NCI-H2029 treated with DMSO at 0.1 percent for 48 hours (cell line): ENCODE measurements around the gene TSC22D1.
"Not testable (repeated sequence)": the region's sequence is repeated elsewhere in the genome, so short reads cannot be mapped to it uniquely, and the experiment has no call there.

ENCODE experiments used
- DNase-seq: peaks from one replicate; lab custom pipeline; 2025; lab: John Stamatoyannopoulos, UW

The TSC22D1 gene

GRCh38 chr13:44575741-44576350, at the start of gene TSC22D1:
Gene TSC22D1 (minus strand): TSS chr13:44576330. CDS start chr13:44576074, 256 bp downstream.
- DNase-seq = no peak

DNA sequence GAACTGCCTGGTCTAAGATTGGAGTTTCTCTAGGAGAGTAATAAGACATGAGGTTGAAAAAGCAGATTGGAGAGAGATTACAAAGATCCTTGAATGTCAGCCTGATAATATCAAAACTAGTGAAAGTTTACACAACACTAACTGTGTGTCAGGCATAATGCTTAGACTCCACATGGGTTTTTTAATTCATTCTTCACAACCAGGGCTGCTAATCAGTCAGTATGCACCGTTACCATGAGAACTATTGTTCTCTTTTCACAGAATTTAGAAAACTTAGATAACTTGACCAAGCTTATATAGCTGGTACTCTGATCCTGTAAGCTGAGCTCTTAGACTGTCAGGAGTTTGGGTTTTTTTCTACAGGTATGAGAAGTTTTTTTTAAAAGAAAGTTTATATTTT, 46.6 kb upstream of the TSC22D1 start:
- no peak for DNase-seq

DNA sequence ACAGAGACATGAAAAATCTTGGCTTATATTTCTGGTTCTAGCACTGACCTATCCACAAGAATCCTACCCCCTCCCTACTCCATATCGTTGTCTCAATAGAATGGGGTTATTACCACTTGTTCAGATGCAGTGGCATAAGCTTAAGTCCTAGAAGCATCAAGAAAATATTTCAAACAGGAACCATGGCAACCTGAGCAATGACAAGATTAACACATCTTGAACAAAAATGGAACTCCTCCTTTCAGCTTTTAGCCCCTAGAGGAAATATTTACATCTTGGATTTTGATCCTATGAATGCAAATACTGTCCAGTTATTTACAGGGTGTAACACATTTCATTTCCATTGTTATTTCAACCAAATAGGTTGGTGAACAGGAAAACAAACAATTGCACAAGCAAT, 46.1 kb upstream of the TSC22D1 start:
- DNase-seq = no peak

- DNase-seq = no peak
These were observed 43.9 kb upstream of the TSC22D1 start for GRCh38 chr13:44620057-44620456.

- DNase-seq = no peak
These were observed 43.5 kb upstream of the TSC22D1 start for GRCh38 chr13:44619651-44620050.

DNA sequence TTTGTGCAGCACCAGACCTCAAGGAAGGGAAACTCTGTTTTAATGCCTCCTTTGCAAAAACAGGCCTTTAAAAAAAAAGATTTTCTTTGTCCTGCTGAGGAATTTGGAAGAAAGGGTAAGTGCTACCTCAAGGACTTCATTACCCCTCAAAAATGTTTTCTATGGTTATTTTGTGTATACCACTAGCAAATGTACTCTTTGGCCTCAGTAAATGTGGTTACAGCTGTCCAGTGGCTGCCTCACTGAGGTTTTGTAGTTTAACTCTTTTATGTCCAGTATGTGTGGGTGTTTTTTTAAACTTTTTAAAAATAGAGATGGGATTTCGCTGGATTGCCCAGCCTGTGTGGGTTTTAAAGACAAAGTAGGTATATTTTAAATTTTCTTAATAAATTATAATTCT, 42.2 kb upstream of the TSC22D1 start:
- DNase-seq = no peak

GRCh38 chr13:44617648-44618047, 41.5 kb upstream of the TSC22D1 start:
- DNase-seq = no peak

- DNase-seq = no peak
These were observed 33.0 kb upstream of the TSC22D1 start for GRCh38 chr13:44609137-44609536.

- no peak for DNase-seq
These were observed 29.6 kb upstream of the TSC22D1 start for GRCh38 chr13:44605721-44606120.

- no peak for DNase-seq
These were observed 29.1 kb upstream of the TSC22D1 start for GRCh38 chr13:44605275-44605674.

DNA sequence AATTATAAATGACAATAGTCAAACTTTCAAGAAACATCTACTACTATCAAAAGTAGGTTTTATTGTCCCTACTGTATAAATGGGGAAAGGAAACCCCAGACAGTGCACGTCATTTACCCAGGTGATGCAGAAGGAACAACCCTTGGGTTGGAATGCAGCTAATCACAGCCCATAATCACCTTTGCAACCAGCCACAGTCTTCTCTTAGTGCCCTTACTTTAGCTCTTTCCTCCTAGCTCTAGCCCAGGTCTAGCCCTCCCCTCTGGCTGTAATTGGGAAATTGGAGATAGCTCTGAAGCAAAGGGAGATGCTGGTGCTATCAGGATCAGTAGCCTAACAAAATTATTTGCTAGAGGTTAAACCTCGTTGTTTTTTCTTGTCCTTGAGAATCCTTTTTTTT, 25.5 kb upstream of the TSC22D1 start:
- no peak for DNase-seq

DNA sequence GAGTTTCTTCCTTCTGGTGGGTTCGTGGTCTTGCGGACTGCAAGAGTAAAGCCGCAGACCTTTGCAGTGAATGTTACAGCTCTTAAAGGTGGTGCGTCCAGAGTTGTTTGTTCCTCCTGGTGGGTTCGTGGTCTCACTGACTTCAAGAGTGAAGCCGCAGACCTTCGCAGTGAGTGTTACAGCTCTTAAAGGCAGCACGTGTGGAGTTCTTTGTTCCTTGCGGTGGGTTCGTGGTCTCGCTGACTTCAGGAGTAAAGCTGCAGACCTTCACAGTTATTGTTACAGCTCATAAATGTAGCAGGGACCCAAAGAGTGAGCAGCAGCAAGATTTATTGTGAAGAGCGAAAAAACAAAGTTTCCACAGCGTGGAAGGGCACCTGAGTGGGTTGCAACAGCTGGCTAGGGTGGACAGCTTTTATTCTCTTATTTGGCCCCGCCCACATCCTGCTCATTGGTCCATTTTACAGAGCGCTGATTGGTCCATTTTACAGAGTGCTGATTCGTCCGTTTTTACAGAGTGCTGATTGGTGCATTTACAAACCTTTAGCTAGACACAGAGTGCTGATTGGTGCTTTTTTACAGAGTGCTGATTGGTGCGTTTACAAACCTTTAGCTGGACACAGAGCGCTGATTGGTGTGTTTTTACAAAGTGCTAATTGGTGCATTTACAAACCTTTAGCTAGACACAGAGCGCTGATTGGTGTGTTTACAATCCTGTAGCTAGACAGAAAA, 17.9 kb upstream of the TSC22D1 start:
- not testable (repeated sequence) for DNase-seq

- DNase-seq = no peak
These were observed 16.2 kb upstream of the TSC22D1 start for GRCh38 chr13:44592216-44592847.

GRCh38 chr13:44591316-44591715, 15.2 kb upstream of the TSC22D1 start:
- DNase-seq = no peak

- no peak for DNase-seq
These were observed 7.0 kb upstream of the TSC22D1 start for GRCh38 chr13:44583137-44583536.

DNA sequence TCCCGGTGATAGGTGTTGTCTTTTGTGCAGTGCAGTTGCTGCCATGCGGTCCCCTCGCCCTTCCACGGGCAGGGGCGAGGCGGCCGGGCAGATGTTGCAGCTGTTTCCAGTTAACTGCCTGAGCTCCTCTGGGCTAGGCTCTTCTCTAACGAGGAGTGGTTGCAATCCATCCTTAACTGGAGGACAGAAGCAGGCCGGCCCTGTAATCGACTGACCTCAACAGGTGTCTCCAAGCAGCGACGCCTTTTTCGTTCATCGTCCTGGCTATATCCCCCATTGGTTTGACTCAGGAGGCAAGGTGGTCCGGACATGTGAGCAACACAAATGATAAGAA, 1.9 kb upstream of the TSC22D1 start:
- DNase-seq = no peak

DNA sequence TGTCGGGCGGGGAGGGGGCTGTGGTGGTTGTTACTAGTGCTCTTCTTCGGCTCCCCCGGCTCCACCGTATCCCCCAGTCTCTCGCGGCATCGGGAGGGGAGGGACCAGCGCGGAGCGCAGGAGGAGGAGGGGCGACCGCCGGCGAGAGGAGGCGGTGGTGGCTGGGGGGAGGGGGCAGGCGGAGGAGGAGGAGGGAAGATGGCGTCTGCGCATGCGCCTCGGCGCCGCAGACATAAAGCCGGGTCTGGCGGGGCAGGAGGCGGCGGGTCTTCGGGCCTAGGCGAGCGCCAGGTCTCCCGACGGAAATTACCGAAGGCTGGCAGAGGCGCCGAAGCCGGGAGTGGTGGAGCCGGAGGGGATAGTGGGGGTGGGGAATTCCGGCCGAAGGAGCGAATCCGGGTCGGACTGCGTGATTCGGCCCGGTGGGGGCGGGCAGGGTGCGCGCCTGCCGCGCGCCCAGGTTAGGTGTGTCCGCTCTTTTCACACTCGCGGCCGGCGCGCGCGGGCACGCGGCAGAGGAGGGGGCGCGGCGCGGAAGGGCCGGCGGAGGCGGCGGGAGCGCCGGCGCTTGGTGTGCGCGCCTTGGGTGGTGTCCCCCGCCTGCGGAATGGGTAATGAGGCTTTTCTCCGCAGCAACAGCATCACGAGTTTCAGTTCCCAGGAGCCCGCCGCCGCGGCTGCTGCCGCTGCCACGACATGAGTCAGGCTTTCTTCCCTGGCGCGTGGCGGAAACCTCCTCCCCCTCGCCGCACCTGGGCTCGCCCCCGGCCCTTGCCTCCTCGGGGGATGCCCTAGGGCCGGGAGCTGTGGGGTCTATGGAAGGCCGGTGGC, 1.3 kb upstream of the TSC22D1 start:
- peak; percentile 48 for DNase-seq

DNA sequence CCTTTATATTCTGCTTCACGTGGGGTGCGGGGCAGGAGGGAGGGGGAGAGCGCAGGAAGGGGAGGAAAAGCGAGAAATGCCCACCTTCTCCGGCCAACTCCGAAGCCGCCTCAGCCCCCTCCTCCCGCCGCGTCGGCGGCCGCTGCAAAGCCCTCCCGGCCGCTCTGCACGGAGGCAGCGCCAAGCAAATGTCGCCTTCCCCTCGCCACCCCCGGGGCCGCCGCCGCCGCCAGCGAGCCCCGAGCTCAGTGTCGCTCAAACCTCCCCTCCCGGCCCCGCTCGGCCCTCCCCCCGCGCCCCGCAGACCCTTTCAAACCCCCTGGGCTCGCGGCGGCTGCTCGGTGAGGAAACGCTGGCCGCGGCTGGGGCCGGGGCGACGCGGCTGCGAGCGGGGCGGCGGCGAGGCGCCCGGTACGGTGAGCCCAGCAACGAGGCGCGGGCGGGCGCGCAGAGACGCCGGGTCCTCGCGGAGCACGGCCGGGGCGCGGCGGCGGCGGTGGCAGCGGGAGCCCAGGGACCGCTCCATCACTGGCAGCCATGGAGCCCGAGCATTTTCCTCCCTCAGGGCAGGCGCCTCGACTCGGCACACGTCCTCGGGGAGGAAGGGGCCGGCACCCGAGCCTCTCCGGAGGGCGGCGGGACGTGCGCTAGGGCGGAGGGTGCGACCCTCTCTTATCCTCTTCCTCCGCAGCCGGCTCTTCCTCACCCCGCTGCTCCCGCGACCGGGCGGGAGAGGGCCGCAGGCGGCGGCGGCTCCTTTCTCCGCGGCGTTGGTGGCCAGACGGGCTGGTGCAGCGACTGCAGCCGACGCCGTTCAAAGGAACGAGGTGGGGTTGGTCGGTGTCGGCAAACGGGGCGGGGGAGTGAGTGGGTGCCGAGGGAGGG, 463 bp upstream of the TSC22D1 start:
- DNase-seq = no peak

- DNase-seq = no peak
These were observed 1.1 kb downstream of the TSC22D1 start for GRCh38 chr13:44575035-44575434.

GRCh38 chr13:44574466-44574855, 1.7 kb downstream of the TSC22D1 start:
- DNase-seq = no peak

DNA sequence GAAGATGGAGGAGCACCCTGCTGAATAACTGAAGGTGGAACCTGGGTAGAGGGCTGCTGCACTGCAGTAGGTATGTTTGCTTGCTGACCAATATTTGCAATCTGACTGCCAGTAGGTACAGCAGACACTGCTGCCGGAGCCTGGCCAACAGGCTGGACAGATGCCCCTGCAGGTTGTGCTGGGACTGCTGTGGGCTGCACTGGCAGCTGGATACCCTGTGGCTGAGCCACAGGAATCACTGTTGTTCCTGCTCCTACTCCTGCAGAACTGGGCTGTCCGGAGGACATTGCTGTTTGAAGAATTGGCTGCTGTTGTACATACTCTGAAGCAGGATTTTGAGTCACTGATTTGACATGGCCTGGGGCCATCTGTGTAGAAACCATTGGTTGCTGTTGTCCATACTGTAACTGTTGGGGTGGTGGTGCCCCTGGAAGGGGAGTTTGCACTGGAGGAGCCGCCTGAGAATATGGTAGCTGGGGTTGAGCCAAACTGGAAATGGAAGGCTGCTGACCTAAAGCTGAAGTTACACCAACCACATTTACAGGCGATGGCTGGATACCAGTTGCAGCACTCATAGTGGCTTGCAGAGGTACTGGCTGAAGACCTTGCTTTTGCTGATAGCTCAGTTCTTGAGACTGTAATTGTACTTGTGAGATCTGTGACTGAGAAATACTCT, 2.2 kb downstream of the TSC22D1 start:
- no peak for DNase-seq
